ENCODE results near the gene KCTD6.

KCTD6 gene

GRCh38 chr3:58539626-58540025 is 47.7 kb downstream of the KCTD6 start:
- no peak overlapping the region for H3K27ac ChIP-seq (ENCODE audit: low read length)
- no peaks in the 10 kb centered on the region for H3K36me3 ChIP-seq (replicated peaks; ENCODE audit: low read depth, low read length)
- no peaks in the 10 kb centered on the region for H3K79me2 ChIP-seq (ENCODE audit: low read length)
- no peak for TF ChIP-seq CTCF (IDR thresholded peaks at IDR 0.05; ENCODE audit: low read depth, low read length)
- no peak for TF ChIP-seq EZH2phosphoT487 (IDR thresholded peaks at IDR 0.05; ENCODE audit: low read depth)
- H3K4me1 ChIP-seq (ENCODE audit: low read length) = no peaks in the 10 kb centered on the region
- H3K9ac ChIP-seq (ENCODE audit: low read length) = no peak overlapping the region
- 0 out of 2 replicates have a peak, but pooled peaks cover 3% of the 10 kb centered on the region for H3K27me3 ChIP-seq (ENCODE audit: low read depth, low read length)
- H3K4me2 ChIP-seq (ENCODE audit: low read length) = no peak overlapping the region
- H4K20me1 ChIP-seq (ENCODE audit: insufficient read depth, low read length) = no peaks in the 10 kb centered on the region
- no peak overlapping the region for H2AFZ ChIP-seq (ENCODE audit: low read depth, low read length)
- no peaks in the 10 kb centered on the region for H3K9me3 ChIP-seq (ENCODE audit: insufficient read depth, low read length)
- H3K4me3 ChIP-seq (ENCODE audit: low read length) = no peak overlapping the region

- no peaks in the 10 kb centered on the region for H4K20me1 ChIP-seq (ENCODE audit: insufficient read depth, low read length)
- H3K4me3 ChIP-seq (ENCODE audit: low read length) = no peak overlapping the region
- no peak overlapping the region for H2AFZ ChIP-seq (ENCODE audit: low read depth, low read length)
- H3K36me3 ChIP-seq (replicated peaks; ENCODE audit: low read depth, low read length) = no peaks in the 10 kb centered on the region
- H3K9ac ChIP-seq (ENCODE audit: low read length) = no peak overlapping the region
- H3K27ac ChIP-seq (ENCODE audit: low read length) = no peak overlapping the region
- no peaks in the 10 kb centered on the region for H3K79me2 ChIP-seq (ENCODE audit: low read length)
- H3K4me2 ChIP-seq (ENCODE audit: low read length) = no peak overlapping the region
- TF ChIP-seq CTCF (IDR thresholded peaks at IDR 0.05; ENCODE audit: low read depth, low read length) (no peak), EZH2phosphoT487 (IDR thresholded peaks at IDR 0.05; ENCODE audit: low read depth) (no peak)
- H3K27me3 ChIP-seq (ENCODE audit: low read depth, low read length) = 0 out of 2 replicates have a peak, but pooled peaks cover 3% of the 10 kb centered on the region
- H3K9me3 ChIP-seq (ENCODE audit: insufficient read depth, low read length) = no peaks in the 10 kb centered on the region
- H3K4me1 ChIP-seq (ENCODE audit: low read length) = no peaks in the 10 kb centered on the region
These were observed 48.4 kb downstream of the KCTD6 start for GRCh38 chr3:58540176-58540858.

GRCh38 chr3:58544541-58544940 is 52.6 kb downstream of the KCTD6 start:
- no peaks in the 10 kb centered on the region for H4K20me1 ChIP-seq (ENCODE audit: insufficient read depth, low read length)
- no peaks in the 10 kb centered on the region for H3K36me3 ChIP-seq (replicated peaks; ENCODE audit: low read depth, low read length)
- H3K9me3 ChIP-seq (ENCODE audit: insufficient read depth, low read length) = no peaks in the 10 kb centered on the region
- H3K9ac ChIP-seq (ENCODE audit: low read length) = no peak overlapping the region
- H3K27me3 ChIP-seq (ENCODE audit: low read depth, low read length) = peaks cover 13% of the 10 kb centered on the region
- H3K27ac ChIP-seq (ENCODE audit: low read length) = no peak overlapping the region
- no peaks in the 10 kb centered on the region for H3K79me2 ChIP-seq (ENCODE audit: low read length)
- H2AFZ ChIP-seq (ENCODE audit: low read depth, low read length) = no peak overlapping the region
- no peak overlapping the region for H3K4me3 ChIP-seq (ENCODE audit: low read length)
- H3K4me1 ChIP-seq (ENCODE audit: low read length) = no peaks in the 10 kb centered on the region
- TF ChIP-seq CTCF (IDR thresholded peaks at IDR 0.05; ENCODE audit: low read depth, low read length) (no peak), EZH2phosphoT487 (IDR thresholded peaks at IDR 0.05; ENCODE audit: low read depth) (no peak)
- H3K4me2 ChIP-seq (ENCODE audit: low read length) = no peak overlapping the region

GRCh38 chr3:58551636-58552180 is 59.8 kb downstream of the KCTD6 start:
- H3K27me3 ChIP-seq (ENCODE audit: low read depth, low read length) = peaks cover 8% of the 10 kb centered on the region; the same call in 1 of the 2 replicates
- no peaks in the 10 kb centered on the region for H3K9me3 ChIP-seq (ENCODE audit: insufficient read depth, low read length)
- TF ChIP-seq EZH2phosphoT487 (IDR thresholded peaks at IDR 0.05; ENCODE audit: low read depth) (no peak), CTCF (IDR thresholded peaks at IDR 0.05; ENCODE audit: low read depth, low read length) (no peak)

More at GRCh38 chr3:58551636-58552180, 59.8 kb downstream of the KCTD6 start:
- Histone ChIP-seq H3K36me3 (replicated peaks; ENCODE audit: low read depth, low read length) (no peaks in the 10 kb centered on the region), H2AFZ (ENCODE audit: low read depth, low read length) (no peak overlapping the region), H3K79me2 (ENCODE audit: low read length) (no peaks in the 10 kb centered on the region), H3K4me2 (ENCODE audit: low read length) (no peak overlapping the region), H3K9ac (ENCODE audit: low read length) (no peak overlapping the region), H3K27ac (ENCODE audit: low read length) (no peak overlapping the region), H3K4me1 (ENCODE audit: low read length) (no peaks in the 10 kb centered on the region), H4K20me1 (ENCODE audit: insufficient read depth, low read length) (no peaks in the 10 kb centered on the region), H3K4me3 (ENCODE audit: low read length) (no peak overlapping the region)
